GM12878 (cell line): Measurements from ENCODE around the gene PRKCD. TPM values are rescaled to one million over a fixed set of nuclear protein-coding genes. Genes with fewer than 3 reads are reported as not detected.

Source experiments
- ATAC-seq: fragments of 200-7000 bp; cut with Tn5 transposase; 3 replicates; pipeline ENCODE4 v1.9.1; 2020; ENCODE audit warnings: mild to moderate bottlenecking, moderate library complexity
- BruUV-seq: library from RNA; stranded (reverse); fragments of 400-500 nt; replicated peaks from 2 replicates; lab custom pipeline; 2021; lab: Mats Ljungman, UMichigan
- CTCF ChIA-PET: fragments of 300-600 bp; sonication (Branson Sonifier 250); formaldehyde crosslinking; extraction: SDS; loops from one replicate; lab custom pipeline; 2021; ENCODE audit warnings: inconsistent platforms; lab: Yijun Ruan, JAX
- POLR2A ChIA-PET: fragments of 350-600 bp; formaldehyde crosslinking; extraction: SDS; loops from one replicate; lab custom pipeline; 2021; ENCODE audit warnings: inconsistent platforms; lab: Charles Lee
- RAD21 ChIA-PET: fragments of 300-600 bp; sonication (Branson Sonifier 250); formaldehyde crosslinking; loops from one replicate; lab custom pipeline; 2023; ENCODE audit warnings: antibody characterized with exemption; ENCODE audit not compliant: unreplicated experiment; lab: Charles Lee
- SMC1A ChIA-PET: fragments of 300-600 bp; sonication (Branson Sonifier 250); formaldehyde crosslinking; loops from one replicate; lab custom pipeline; 2023; ENCODE audit not compliant: unreplicated experiment, uncharacterized antibody; lab: Charles Lee
- DNase-seq: peaks from one replicate; pipeline ENCODE4 v3.0.0-alpha.2; 2011; ENCODE audit warnings: low read depth, low spot score
- FAIRE-seq: peaks from 3 replicates; lab custom pipeline; 2011; peaks lifted over from hg19 to GRCh38; lab: Jason Lieb, UNC
- H2AFZ ChIP-seq: 2 replicates; pipeline ENCODE4 v1.6.0; 2011; ENCODE audit warnings: low read depth, low read length, control low read depth; ENCODE audit not compliant: control insufficient read depth
- H3K27ac ChIP-seq: 2 replicates; pipeline ENCODE4 v1.5.1; 2011; ENCODE audit warnings: control low read depth; ENCODE audit not compliant: control insufficient read depth, insufficient read depth
- H3K27me3 ChIP-seq, 2 experiments: replicated peaks in 1 of 2; 2 replicates each; pipeline versions ENCODE4 v1.6.0 to v1.6.1; 2011; ENCODE audit warnings: low read length in 1 of 2; ENCODE audit not compliant: control insufficient read depth in 2 of 2, insufficient read depth in 2 of 2
- H3K36me3 ChIP-seq, 2 experiments: 2 replicates each; pipeline ENCODE4 v1.5.1; 2011; ENCODE audit warnings: low read length in 1 of 2; ENCODE audit not compliant: control insufficient read depth in 2 of 2, insufficient read depth in 2 of 2
- H3K4me1 ChIP-seq: 2 replicates; pipeline ENCODE4 v1.6.1; 2011; ENCODE audit warnings: mild to moderate bottlenecking, low read length, moderate library complexity, mixed read lengths; ENCODE audit not compliant: control insufficient read depth, insufficient read depth
- H3K4me2 ChIP-seq: 2 replicates; pipeline ENCODE4 v1.6.0; 2011; ENCODE audit warnings: control low read depth; ENCODE audit not compliant: control insufficient read depth, insufficient read depth
- H3K4me3 ChIP-seq: fragments of 200-600 bp; sonication (generic); 2 replicates; pipeline ENCODE4 v1.5.1; 2016
- H3K79me2 ChIP-seq: 2 replicates; pipeline ENCODE4 v1.6.0; 2011; ENCODE audit warnings: low read length; ENCODE audit not compliant: control insufficient read depth, insufficient read depth
- H3K9ac ChIP-seq: 2 replicates; pipeline ENCODE4 v1.8.0; 2011; ENCODE audit warnings: low read length, control low read depth, mixed read lengths; ENCODE audit not compliant: control insufficient read depth, insufficient read depth
- H3K9me3 ChIP-seq: replicated peaks from 3 replicates; pipeline ENCODE4 v1.5.1; 2011; ENCODE audit warnings: mild to moderate bottlenecking, low read length; ENCODE audit not compliant: control insufficient read depth, insufficient read depth
- H4K20me1 ChIP-seq: 2 replicates; pipeline ENCODE4 v1.6.0; 2011; ENCODE audit not compliant: control insufficient read depth, insufficient read depth
- BCL3 ChIP-seq: IDR thresholded peaks from 2 replicates; pipeline ENCODE4 v1.6.1; 2011; ENCODE audit warnings: borderline replicate concordance, low read depth, mild to moderate bottlenecking, moderate library complexity, low read length; ENCODE audit not compliant: insufficient read depth, poor library complexity, severe bottlenecking
- BHLHE40 ChIP-seq, 2 experiments: fragments of 450-650 bp in 1 of 2; IDR thresholded peaks; 2 replicates each; pipeline ENCODE4 v1.6.1; 2011 to 2017; ENCODE audit warnings: low read depth in 2 of 2, borderline replicate concordance in 1 of 2, improper control_type of control experiment in 1 of 2, low read length in 1 of 2, mild to moderate bottlenecking in 1 of 2
- BMI1 ChIP-seq: fragments of 450-650 bp; IDR thresholded peaks from 2 replicates; pipeline ENCODE4 v1.6.1; 2016; ENCODE audit warnings: mild to moderate bottlenecking, moderate library complexity, borderline replicate concordance
- ESRRA ChIP-seq: IDR thresholded peaks from 2 replicates; pipeline ENCODE4 v1.6.1; 2012; ENCODE audit warnings: mild to moderate bottlenecking, low read length, improper control_type of control experiment
- KAT2A ChIP-seq: conservative IDR thresholded peaks from 2 replicates; pipeline ENCODE4 v1.6.1; 2011; ENCODE audit warnings: low read depth, low read length; ENCODE audit not compliant: control insufficient read depth
- MYC ChIP-seq: IDR thresholded peaks from 2 replicates; pipeline ENCODE4 v1.6.1; 2011; ENCODE audit warnings: mild to moderate bottlenecking, low read length, moderate library complexity, inconsistent platforms; ENCODE audit not compliant: insufficient read depth, insufficient replicate concordance, insufficient read length, severe bottlenecking
- NR2F1 ChIP-seq: fragments of 450-650 bp; conservative IDR thresholded peaks from 2 replicates; pipeline ENCODE4 v1.6.1; 2017; ENCODE audit warnings: mild to moderate bottlenecking
- POU2F2 ChIP-seq: IDR thresholded peaks from 3 replicates; pipeline ENCODE4 v1.6.1; 2011; ENCODE audit warnings: low read depth, mild to moderate bottlenecking, low read length, borderline replicate concordance
- ZNF274 ChIP-seq: IDR thresholded peaks from one replicate; pipeline ENCODE4 v1.8.0; 2011; ENCODE audit not compliant: insufficient read length, insufficient read depth
- ZNF687 ChIP-seq: fragments of 450-650 bp; IDR thresholded peaks from 2 replicates; pipeline ENCODE4 v1.6.1; 2017; ENCODE audit warnings: mild to moderate bottlenecking, moderate library complexity
- WGBS: methylation state at CpG from one replicate; pipeline ENCODE4 v1.1.6; 2016; ENCODE audit warnings: low lambda C conversion rate; ENCODE audit not compliant: insufficient replicate concordance, insufficient coverage; ENCODE audit errors: missing lambda C conversion rate; 5-methylcytosine and 5-hydroxymethylcytosine counted together
- in situ Hi-C: fragments of 300-500 bp; cut with MboI; formaldehyde crosslinking; loops from 9 replicates; pipeline ENCODE4 v1.14.3; 2018; ENCODE audit warnings: mixed read lengths
- intact Hi-C: fragments of 100-400 bp; cut with micrococcal nuclease; formaldehyde crosslinking; loops from one replicate; pipeline ENCODE4 v1.14.2; 2022; ENCODE audit not compliant: unreplicated experiment
- polyA plus RNA-seq, 11 experiments: library from polyadenylated mRNA; depleted of rRNA in 4 of 11; unstranded in 6 of 11; stranded (reverse) in 5 of 11; fragments of >200 nt; fragmentation: Nextera tagmentation in 4 of 11; fragmentation: Illumina TruSeq in 1 of 11; extraction: Ambion mirVana in 4 of 11; extraction: Trizol in 1 of 11; gene quantifications; 1 replicate in 1 of 11; 2 replicates in 10 of 11; pipeline versions ENCODE4 v1.2.1 to v1.2.3, GENCODE V29; 2011 to 2016; ENCODE audit warnings: inconsistent platforms in 2 of 11, missing spikeins in 2 of 11, low read depth in 1 of 11
- total RNA-seq, 4 experiments: library from RNA; depleted of rRNA in 3 of 4; stranded (reverse); fragments of >200 nt in 3 of 4; fragmentation: Illumina TruSeq in 1 of 4; extraction: Trizol in 1 of 4; gene quantifications; 2 replicates each; pipeline versions ENCODE4 v1.2.1 to v1.2.3, GENCODE V29; 2013 to 2021
- TF ChIP-seq, protein P1 (sequence below): fragments of 450-650 bp; IDR thresholded peaks from 2 replicates; pipeline ENCODE4 v1.6.1; 2018; ENCODE audit warnings: mild to moderate bottlenecking, low read depth, moderate library complexity; ENCODE audit not compliant: partially characterized antibody
- TF ChIP-seq, protein P2 (sequence below): fragments of 450-650 bp; IDR thresholded peaks from 2 replicates; pipeline ENCODE4 v1.6.1; 2018; ENCODE audit warnings: borderline replicate concordance, mild to moderate bottlenecking; ENCODE audit not compliant: partially characterized antibody

PRKCD gene
- total and polyA plus RNA-seq, 10 of the 15 experiments (the other 5 are each of a cell fraction or from before 2014, with no cell fraction given), result 10.0 to 114 (median 42.4) TPM

DNA sequence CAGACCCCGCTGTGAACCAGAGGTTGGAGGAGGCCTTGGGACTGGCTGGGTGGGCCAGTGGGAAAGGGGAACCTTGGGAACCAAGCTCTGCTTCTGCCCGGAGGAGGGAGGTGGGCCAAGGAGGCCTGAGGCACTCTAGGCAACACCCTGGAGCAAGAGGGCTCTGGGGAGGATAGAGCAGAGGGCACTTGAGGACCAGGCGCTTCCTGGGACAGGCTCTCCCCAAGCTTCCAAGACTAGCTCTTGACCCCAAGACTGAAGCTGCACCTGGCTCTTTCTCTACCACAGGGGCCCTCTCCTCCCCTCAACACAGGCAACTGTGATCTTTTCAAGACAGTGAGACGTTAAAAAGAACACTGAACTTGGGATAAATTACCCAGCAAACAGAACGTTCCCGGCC lies 74.5 kb downstream of the PRKCD start:
- BruUV-seq, result no TSS peak
- FAIRE-seq (no peak), DNase-seq (no peak), ATAC-seq (no peak)
- in situ Hi-C loops (no loop called here), intact Hi-C loops (no loop called here)
- no peaks in the 10 kb centered on the region for H3K4me1 ChIP-seq
- ChIA-PET RAD21 (no interaction called here), POLR2A (interaction anchor here (1.1 kb wide), 1 partner anchor 40 kb away, joined by 3 read pairs; no protein-coding TSS in a partner anchor), CTCF (interaction anchor here (1.1 to 1.5 kb wide), 2 partner anchors 102 to 121 kb away, joined by 3 to 6 read pairs; no protein-coding TSS in a partner anchor), SMC1A (interaction anchor here (0.6 kb wide), 1 partner anchor 39 kb away, joined by 3 read pairs; no protein-coding TSS in a partner anchor)
- no peak overlapping the region for H3K4me3 ChIP-seq
- no peak overlapping the region for H3K9ac ChIP-seq
- no peaks in the 10 kb centered on the region for H3K79me2 ChIP-seq
- H3K4me2 ChIP-seq, result no peak overlapping the region
- H4K20me1 ChIP-seq, result no peaks in the 10 kb centered on the region
- no peak overlapping the region for H2AFZ ChIP-seq
- no peak overlapping the region for H3K27ac ChIP-seq
- 81% methylated on average over 6 of the region's 6 CpGs for WGBS
- H3K9me3 ChIP-seq, result no peaks in the 10 kb centered on the region
- H3K36me3 ChIP-seq, result peaks cover 31 to 66% of the 10 kb centered on the region in 2 experiments
- H3K27me3 ChIP-seq, result no peaks in the 10 kb centered on the region
- no peak for TF ChIP-seq BCL3
- no peak for TF ChIP-seq BHLHE40 (IDR thresholded peaks at IDR 0.05; ENCODE audit: borderline replicate concordance in 1 of 2, low read depth in 2 of 2, low read length in 1 of 2)
- no peak for TF ChIP-seq MYC
- no peak for TF ChIP-seq ESRRA
- TF ChIP-seq ZNF687, result no peak
- no peak for TF ChIP-seq BMI1
- TF ChIP-seq, protein P1, sequence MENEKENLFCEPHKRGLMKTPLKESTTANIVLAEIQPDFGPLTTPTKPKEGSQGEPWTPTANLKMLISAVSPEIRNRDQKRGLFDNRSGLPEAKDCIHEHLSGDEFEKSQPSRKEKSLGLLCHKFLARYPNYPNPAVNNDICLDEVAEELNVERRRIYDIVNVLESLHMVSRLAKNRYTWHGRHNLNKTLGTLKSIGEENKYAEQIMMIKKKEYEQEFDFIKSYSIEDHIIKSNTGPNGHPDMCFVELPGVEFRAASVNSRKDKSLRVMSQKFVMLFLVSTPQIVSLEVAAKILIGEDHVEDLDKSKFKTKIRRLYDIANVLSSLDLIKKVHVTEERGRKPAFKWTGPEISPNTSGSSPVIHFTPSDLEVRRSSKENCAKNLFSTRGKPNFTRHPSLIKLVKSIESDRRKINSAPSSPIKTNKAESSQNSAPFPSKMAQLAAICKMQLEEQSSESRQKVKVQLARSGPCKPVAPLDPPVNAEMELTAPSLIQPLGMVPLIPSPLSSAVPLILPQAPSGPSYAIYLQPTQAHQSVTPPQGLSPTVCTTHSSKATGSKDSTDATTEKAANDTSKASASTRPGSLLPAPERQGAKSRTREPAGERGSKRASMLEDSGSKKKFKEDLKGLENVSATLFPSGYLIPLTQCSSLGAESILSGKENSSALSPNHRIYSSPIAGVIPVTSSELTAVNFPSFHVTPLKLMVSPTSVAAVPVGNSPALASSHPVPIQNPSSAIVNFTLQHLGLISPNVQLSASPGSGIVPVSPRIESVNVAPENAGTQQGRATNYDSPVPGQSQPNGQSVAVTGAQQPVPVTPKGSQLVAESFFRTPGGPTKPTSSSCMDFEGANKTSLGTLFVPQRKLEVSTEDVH, result no peak
- TF ChIP-seq POU2F2, result no peak
- no peak for TF ChIP-seq ZNF274
- TF ChIP-seq, protein P2, sequence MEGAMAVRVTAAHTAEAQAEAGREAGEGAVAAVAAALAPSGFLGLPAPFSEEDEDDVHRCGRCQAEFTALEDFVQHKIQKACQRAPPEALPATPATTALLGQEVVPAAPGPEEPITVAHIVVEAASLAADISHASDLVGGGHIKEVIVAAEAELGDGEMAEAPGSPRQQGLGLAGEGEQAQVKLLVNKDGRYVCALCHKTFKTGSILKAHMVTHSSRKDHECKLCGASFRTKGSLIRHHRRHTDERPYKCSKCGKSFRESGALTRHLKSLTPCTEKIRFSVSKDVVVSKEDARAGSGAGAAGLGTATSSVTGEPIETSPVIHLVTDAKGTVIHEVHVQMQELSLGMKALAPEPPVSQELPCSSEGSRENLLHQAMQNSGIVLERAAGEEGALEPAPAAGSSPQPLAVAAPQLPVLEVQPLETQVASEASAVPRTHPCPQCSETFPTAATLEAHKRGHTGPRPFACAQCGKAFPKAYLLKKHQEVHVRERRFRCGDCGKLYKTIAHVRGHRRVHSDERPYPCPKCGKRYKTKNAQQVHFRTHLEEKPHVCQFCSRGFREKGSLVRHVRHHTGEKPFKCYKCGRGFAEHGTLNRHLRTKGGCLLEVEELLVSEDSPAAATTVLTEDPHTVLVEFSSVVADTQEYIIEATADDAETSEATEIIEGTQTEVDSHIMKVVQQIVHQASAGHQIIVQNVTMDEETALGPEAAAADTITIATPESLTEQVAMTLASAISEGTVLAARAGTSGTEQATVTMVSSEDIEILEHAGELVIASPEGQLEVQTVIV, result no peak
- TF ChIP-seq NR2F1, result no peak
- no peak for TF ChIP-seq KAT2A
